Gastroesophageal sphincter (tissue), 3 donors: ENCODE data around the gene GMFB.

ENCODE experiments used
- EP300 ChIP-seq: sonication (generic); formaldehyde crosslinking; IDR thresholded peaks from one replicate; pipeline ENCODE4 v1.6.1; 2017; ENCODE audit warnings: antibody characterized with exemption, mild to moderate bottlenecking
- POLR2A ChIP-seq, 2 donors: fragments of 450-650 bp; IDR thresholded peaks; one replicate each; pipeline ENCODE4 v1.6.1; 2017; ENCODE audit warnings: antibody characterized with exemption in 2 of 2, mild to moderate bottlenecking in 2 of 2, moderate library complexity in 1 of 2
- TF ChIP-seq, protein P1 (sequence below), 4 experiments: fragments of 200-600 bp in 2 of 4; fragments of 450-650 bp in 2 of 4; sonication (generic) in 1 of 4; IDR thresholded peaks; one replicate each; pipeline ENCODE4 v1.5.1; 2017 to 2019; ENCODE audit warnings: antibody characterized with exemption in 4 of 4, mild to moderate bottlenecking in 2 of 4, moderate library complexity in 2 of 4

DNA sequence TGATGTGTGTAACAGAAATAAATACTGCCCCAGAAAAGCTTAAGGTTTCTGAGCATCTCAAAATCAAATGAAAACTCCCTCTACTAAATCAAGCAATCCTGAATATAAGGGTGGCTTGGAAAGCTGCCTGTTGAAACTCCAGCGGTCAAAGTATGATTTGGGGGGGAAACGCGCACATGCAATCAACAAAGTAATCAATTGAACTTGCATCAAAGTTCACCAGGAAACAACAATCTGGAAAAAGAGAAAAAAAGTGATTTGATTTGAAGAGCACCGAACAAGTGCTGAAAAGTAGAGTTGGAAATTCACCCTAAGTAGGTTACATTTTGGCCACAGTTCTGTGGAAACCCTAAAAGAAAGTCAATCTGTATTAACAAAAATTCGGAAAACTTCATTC lies 48.3 kb downstream of the GMFB start:
- TF ChIP-seq POLR2A (IDR thresholded peaks at IDR 0.05) (no peak), EP300 (no peak)
- TF ChIP-seq, protein P1, sequence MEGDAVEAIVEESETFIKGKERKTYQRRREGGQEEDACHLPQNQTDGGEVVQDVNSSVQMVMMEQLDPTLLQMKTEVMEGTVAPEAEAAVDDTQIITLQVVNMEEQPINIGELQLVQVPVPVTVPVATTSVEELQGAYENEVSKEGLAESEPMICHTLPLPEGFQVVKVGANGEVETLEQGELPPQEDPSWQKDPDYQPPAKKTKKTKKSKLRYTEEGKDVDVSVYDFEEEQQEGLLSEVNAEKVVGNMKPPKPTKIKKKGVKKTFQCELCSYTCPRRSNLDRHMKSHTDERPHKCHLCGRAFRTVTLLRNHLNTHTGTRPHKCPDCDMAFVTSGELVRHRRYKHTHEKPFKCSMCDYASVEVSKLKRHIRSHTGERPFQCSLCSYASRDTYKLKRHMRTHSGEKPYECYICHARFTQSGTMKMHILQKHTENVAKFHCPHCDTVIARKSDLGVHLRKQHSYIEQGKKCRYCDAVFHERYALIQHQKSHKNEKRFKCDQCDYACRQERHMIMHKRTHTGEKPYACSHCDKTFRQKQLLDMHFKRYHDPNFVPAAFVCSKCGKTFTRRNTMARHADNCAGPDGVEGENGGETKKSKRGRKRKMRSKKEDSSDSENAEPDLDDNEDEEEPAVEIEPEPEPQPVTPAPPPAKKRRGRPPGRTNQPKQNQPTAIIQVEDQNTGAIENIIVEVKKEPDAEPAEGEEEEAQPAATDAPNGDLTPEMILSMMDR (IDR thresholded peaks at IDR 0.05) = no peak
